H1 (cell line): Measurements from ENCODE around the gene RCSD1.

Experiments used
- CHD2 ChIP-seq: IDR thresholded peaks from 2 replicates; pipeline ENCODE4 v1.6.1; 2012; ENCODE audit warnings: low read length, improper control_type of control experiment
- EP300 ChIP-seq, 2 experiments: IDR thresholded peaks; 1 replicate in 1 of 2; 2 replicates in 1 of 2; pipeline ENCODE4 v1.6.1; 2011 to 2012; ENCODE audit warnings: low read depth in 2 of 2, low read length in 2 of 2, mild to moderate bottlenecking in 2 of 2, borderline replicate concordance in 1 of 2, inconsistent platforms in 1 of 2, moderate library complexity in 1 of 2
- EZH2 ChIP-seq: fragments of 200-600 bp; sonication (generic); IDR thresholded peaks from 2 replicates; pipeline ENCODE4 v1.7.1; 2012; ENCODE audit warnings: low read depth, mild to moderate bottlenecking, moderate library complexity, low read length, inconsistent platforms; ENCODE audit not compliant: severe bottlenecking
- HDAC2 ChIP-seq, 2 experiments: fragments of 300-600 bp in 1 of 2; sonication (generic) in 1 of 2; IDR thresholded peaks; 2 replicates each; pipeline ENCODE4 v1.6.1; 2011 to 2012; ENCODE audit warnings: low read depth in 2 of 2, low read length in 2 of 2, mild to moderate bottlenecking in 2 of 2, moderate library complexity in 2 of 2, borderline replicate concordance in 1 of 2, inconsistent platforms in 1 of 2
- KDM1A ChIP-seq: fragments of 200-600, 300-600 bp; sonication (generic); IDR thresholded peaks from 2 replicates; pipeline ENCODE4 v1.7.1; 2016; ENCODE audit warnings: mild to moderate bottlenecking, low read length, borderline replicate concordance
- POLR2A ChIP-seq, 2 experiments: IDR thresholded peaks; 1 replicate in 1 of 2; 2 replicates in 1 of 2; pipeline ENCODE4 v1.6.1; 2011; ENCODE audit warnings: low read depth in 2 of 2, low read length in 2 of 2, mild to moderate bottlenecking in 2 of 2; ENCODE audit errors: control extremely low read depth in 1 of 2
- SRF ChIP-seq: IDR thresholded peaks from 2 replicates; pipeline ENCODE4 v1.6.1; 2011; ENCODE audit warnings: mild to moderate bottlenecking, low read depth, low read length, moderate library complexity
- TF ChIP-seq, protein P1 (sequence below), 3 experiments: IDR thresholded peaks; 1 replicate in 2 of 3; 2 replicates in 1 of 3; pipeline versions ENCODE4 v1.5.1 to v1.6.1; 2011; ENCODE audit warnings: low read length in 3 of 3, mild to moderate bottlenecking in 3 of 3, inconsistent platforms in 2 of 3, low read depth in 1 of 3, moderate library complexity in 1 of 3; ENCODE audit not compliant: insufficient read depth in 1 of 3; ENCODE audit errors: control extremely low read depth in 1 of 3
- TF ChIP-seq, protein P2 (sequence below): fragments of 300-600 bp; sonication (generic); IDR thresholded peaks from 2 replicates; pipeline ENCODE4 v1.7.1; 2012; ENCODE audit warnings: low read length, moderate library complexity, mild to moderate bottlenecking, inconsistent platforms; ENCODE audit not compliant: insufficient replicate concordance

- TF ChIP-seq EZH2 (no peak), KDM1A (no peak), HDAC2 (IDR thresholded peaks at IDR 0.05; ENCODE audit: borderline replicate concordance in 1 of 2, low read depth in 2 of 2, low read length in 2 of 2) (no peak), POLR2A (IDR thresholded peaks at IDR 0.05; ENCODE audit: control extremely low read depth in 1 of 2, low read depth in 2 of 2, low read length in 2 of 2) (no peak), CHD2 (no peak), SRF (no peak), EP300 (IDR thresholded peaks at IDR 0.05; ENCODE audit: borderline replicate concordance in 1 of 2, low read depth in 2 of 2, low read length in 2 of 2) (no peak)
- TF ChIP-seq, protein P1, sequence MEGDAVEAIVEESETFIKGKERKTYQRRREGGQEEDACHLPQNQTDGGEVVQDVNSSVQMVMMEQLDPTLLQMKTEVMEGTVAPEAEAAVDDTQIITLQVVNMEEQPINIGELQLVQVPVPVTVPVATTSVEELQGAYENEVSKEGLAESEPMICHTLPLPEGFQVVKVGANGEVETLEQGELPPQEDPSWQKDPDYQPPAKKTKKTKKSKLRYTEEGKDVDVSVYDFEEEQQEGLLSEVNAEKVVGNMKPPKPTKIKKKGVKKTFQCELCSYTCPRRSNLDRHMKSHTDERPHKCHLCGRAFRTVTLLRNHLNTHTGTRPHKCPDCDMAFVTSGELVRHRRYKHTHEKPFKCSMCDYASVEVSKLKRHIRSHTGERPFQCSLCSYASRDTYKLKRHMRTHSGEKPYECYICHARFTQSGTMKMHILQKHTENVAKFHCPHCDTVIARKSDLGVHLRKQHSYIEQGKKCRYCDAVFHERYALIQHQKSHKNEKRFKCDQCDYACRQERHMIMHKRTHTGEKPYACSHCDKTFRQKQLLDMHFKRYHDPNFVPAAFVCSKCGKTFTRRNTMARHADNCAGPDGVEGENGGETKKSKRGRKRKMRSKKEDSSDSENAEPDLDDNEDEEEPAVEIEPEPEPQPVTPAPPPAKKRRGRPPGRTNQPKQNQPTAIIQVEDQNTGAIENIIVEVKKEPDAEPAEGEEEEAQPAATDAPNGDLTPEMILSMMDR (IDR thresholded peaks at IDR 0.05; ENCODE audit: control extremely low read depth in 1 of 3, insufficient read depth in 1 of 3, low read depth in 1 of 3, low read length in 3 of 3): no peak
- TF ChIP-seq, protein P2, sequence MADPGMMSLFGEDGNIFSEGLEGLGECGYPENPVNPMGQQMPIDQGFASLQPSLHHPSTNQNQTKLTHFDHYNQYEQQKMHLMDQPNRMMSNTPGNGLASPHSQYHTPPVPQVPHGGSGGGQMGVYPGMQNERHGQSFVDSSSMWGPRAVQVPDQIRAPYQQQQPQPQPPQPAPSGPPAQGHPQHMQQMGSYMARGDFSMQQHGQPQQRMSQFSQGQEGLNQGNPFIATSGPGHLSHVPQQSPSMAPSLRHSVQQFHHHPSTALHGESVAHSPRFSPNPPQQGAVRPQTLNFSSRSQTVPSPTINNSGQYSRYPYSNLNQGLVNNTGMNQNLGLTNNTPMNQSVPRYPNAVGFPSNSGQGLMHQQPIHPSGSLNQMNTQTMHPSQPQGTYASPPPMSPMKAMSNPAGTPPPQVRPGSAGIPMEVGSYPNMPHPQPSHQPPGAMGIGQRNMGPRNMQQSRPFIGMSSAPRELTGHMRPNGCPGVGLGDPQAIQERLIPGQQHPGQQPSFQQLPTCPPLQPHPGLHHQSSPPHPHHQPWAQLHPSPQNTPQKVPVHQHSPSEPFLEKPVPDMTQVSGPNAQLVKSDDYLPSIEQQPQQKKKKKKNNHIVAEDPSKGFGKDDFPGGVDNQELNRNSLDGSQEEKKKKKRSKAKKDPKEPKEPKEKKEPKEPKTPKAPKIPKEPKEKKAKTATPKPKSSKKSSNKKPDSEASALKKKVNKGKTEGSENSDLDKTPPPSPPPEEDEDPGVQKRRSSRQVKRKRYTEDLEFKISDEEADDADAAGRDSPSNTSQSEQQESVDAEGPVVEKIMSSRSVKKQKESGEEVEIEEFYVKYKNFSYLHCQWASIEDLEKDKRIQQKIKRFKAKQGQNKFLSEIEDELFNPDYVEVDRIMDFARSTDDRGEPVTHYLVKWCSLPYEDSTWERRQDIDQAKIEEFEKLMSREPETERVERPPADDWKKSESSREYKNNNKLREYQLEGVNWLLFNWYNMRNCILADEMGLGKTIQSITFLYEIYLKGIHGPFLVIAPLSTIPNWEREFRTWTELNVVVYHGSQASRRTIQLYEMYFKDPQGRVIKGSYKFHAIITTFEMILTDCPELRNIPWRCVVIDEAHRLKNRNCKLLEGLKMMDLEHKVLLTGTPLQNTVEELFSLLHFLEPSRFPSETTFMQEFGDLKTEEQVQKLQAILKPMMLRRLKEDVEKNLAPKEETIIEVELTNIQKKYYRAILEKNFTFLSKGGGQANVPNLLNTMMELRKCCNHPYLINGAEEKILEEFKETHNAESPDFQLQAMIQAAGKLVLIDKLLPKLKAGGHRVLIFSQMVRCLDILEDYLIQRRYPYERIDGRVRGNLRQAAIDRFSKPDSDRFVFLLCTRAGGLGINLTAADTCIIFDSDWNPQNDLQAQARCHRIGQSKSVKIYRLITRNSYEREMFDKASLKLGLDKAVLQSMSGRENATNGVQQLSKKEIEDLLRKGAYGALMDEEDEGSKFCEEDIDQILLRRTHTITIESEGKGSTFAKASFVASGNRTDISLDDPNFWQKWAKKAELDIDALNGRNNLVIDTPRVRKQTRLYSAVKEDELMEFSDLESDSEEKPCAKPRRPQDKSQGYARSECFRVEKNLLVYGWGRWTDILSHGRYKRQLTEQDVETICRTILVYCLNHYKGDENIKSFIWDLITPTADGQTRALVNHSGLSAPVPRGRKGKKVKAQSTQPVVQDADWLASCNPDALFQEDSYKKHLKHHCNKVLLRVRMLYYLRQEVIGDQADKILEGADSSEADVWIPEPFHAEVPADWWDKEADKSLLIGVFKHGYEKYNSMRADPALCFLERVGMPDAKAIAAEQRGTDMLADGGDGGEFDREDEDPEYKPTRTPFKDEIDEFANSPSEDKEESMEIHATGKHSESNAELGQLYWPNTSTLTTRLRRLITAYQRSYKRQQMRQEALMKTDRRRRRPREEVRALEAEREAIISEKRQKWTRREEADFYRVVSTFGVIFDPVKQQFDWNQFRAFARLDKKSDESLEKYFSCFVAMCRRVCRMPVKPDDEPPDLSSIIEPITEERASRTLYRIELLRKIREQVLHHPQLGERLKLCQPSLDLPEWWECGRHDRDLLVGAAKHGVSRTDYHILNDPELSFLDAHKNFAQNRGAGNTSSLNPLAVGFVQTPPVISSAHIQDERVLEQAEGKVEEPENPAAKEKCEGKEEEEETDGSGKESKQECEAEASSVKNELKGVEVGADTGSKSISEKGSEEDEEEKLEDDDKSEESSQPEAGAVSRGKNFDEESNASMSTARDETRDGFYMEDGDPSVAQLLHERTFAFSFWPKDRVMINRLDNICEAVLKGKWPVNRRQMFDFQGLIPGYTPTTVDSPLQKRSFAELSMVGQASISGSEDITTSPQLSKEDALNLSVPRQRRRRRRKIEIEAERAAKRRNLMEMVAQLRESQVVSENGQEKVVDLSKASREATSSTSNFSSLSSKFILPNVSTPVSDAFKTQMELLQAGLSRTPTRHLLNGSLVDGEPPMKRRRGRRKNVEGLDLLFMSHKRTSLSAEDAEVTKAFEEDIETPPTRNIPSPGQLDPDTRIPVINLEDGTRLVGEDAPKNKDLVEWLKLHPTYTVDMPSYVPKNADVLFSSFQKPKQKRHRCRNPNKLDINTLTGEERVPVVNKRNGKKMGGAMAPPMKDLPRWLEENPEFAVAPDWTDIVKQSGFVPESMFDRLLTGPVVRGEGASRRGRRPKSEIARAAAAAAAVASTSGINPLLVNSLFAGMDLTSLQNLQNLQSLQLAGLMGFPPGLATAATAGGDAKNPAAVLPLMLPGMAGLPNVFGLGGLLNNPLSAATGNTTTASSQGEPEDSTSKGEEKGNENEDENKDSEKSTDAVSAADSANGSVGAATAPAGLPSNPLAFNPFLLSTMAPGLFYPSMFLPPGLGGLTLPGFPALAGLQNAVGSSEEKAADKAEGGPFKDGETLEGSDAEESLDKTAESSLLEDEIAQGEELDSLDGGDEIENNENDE: no peak
These were observed 10.0 kb downstream of the RCSD1 start for GRCh38 chr1:167640051-167640450.
